Hepatocyte (in vitro differentiated cells): ENCODE data around the gene GTF2F2.

Experiments used
- EZH2phosphoT487 ChIP-seq: fragments of 200-600 bp; sonication (generic); IDR thresholded peaks from one replicate; pipeline ENCODE4 v1.6.1; 2018; ENCODE audit warnings: antibody characterized with exemption, mild to moderate bottlenecking, low read depth, moderate library complexity; ENCODE audit not compliant: unreplicated experiment, severe bottlenecking
- TF ChIP-seq, protein P1 (sequence below): fragments of 200-600 bp; sonication (generic); IDR thresholded peaks from 2 replicates; pipeline ENCODE4 v1.5.1; 2016; ENCODE audit warnings: antibody characterized with exemption, mild to moderate bottlenecking; ENCODE audit not compliant: poor library complexity

DNA sequence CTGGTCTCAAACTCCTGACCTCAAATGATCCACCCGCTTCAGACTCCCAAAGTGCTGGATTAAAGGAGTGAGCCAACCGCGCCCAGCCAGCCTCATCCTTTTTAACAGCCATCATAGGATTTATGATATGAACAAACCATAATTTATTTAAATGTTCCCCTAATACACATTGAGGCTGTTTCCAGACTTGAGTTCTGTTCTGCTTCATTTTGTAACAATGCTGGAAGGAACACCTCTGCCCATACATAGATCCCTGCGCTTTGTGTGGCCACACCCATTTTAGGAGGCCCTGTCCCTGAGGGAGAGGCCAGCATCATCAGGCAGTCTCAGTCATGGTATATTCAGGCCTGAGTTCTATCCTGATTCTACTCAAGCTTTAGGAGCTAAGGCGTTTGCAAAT, 184.8 kb downstream of the GTF2F2 start:
- TF ChIP-seq, protein P1, sequence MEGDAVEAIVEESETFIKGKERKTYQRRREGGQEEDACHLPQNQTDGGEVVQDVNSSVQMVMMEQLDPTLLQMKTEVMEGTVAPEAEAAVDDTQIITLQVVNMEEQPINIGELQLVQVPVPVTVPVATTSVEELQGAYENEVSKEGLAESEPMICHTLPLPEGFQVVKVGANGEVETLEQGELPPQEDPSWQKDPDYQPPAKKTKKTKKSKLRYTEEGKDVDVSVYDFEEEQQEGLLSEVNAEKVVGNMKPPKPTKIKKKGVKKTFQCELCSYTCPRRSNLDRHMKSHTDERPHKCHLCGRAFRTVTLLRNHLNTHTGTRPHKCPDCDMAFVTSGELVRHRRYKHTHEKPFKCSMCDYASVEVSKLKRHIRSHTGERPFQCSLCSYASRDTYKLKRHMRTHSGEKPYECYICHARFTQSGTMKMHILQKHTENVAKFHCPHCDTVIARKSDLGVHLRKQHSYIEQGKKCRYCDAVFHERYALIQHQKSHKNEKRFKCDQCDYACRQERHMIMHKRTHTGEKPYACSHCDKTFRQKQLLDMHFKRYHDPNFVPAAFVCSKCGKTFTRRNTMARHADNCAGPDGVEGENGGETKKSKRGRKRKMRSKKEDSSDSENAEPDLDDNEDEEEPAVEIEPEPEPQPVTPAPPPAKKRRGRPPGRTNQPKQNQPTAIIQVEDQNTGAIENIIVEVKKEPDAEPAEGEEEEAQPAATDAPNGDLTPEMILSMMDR: no peak
- no peak for TF ChIP-seq EZH2phosphoT487
